HEK293T (cell line): ENCODE data around the gene AKR1C2.
"Not testable (repeated sequence)": the region's sequence is repeated elsewhere in the genome, so short reads cannot be mapped to it uniquely, and the experiment has no call there.

Experiments
- ARNT ChIP-seq: fragments of 450-650 bp; IDR thresholded peaks from 2 replicates; pipeline ENCODE4 v1.6.1; 2017; ENCODE audit warnings: mild to moderate bottlenecking
- BHLHE40 ChIP-seq: fragments of 450-650 bp; IDR thresholded peaks from 2 replicates; pipeline ENCODE4 v1.6.1; 2016; ENCODE audit warnings: mild to moderate bottlenecking, moderate library complexity, borderline replicate concordance
- CTBP1 ChIP-seq: fragments of 450-650 bp; IDR thresholded peaks from 2 replicates; pipeline ENCODE4 v1.6.1; 2016; ENCODE audit warnings: borderline replicate concordance
- FOXA1 ChIP-seq: fragments of 450-650 bp; IDR thresholded peaks from 2 replicates; pipeline ENCODE4 v1.6.1; 2016; ENCODE audit warnings: mild to moderate bottlenecking
- FOXK2 ChIP-seq: fragments of 450-650 bp; IDR thresholded peaks from 2 replicates; pipeline ENCODE4 v1.6.1; 2016; ENCODE audit warnings: mild to moderate bottlenecking
- FOXM1 ChIP-seq: fragments of 450-650 bp; IDR thresholded peaks from 2 replicates; pipeline ENCODE4 v1.6.1; 2017; ENCODE audit warnings: mild to moderate bottlenecking, borderline replicate concordance
- HDGF ChIP-seq: fragments of 450-650 bp; IDR thresholded peaks from 2 replicates; pipeline ENCODE4 v1.6.1; 2017; ENCODE audit warnings: antibody characterized with exemption, borderline replicate concordance
- L3MBTL2 ChIP-seq: fragments of 450-650 bp; conservative IDR thresholded peaks from 2 replicates; pipeline ENCODE4 v1.6.1; 2016; ENCODE audit warnings: mild to moderate bottlenecking
- LEF1 ChIP-seq: fragments of 450-650 bp; IDR thresholded peaks from 2 replicates; pipeline ENCODE4 v1.6.1; 2017; ENCODE audit warnings: mild to moderate bottlenecking, borderline replicate concordance
- NFRKB ChIP-seq: fragments of 450-650 bp; IDR thresholded peaks from 2 replicates; pipeline ENCODE4 v1.6.1; 2016; ENCODE audit warnings: mild to moderate bottlenecking, moderate library complexity
- PKNOX1 ChIP-seq: fragments of 450-650 bp; IDR thresholded peaks from 2 replicates; pipeline ENCODE4 v1.6.1; 2016
- SP1 ChIP-seq: fragments of 450-650 bp; IDR thresholded peaks from 2 replicates; pipeline ENCODE4 v1.6.1; 2017
- SUZ12 ChIP-seq: fragments of 450-650 bp; IDR thresholded peaks from 2 replicates; pipeline ENCODE4 v1.6.1; 2016; ENCODE audit warnings: mild to moderate bottlenecking
- TARDBP ChIP-seq: fragments of 450-650 bp; IDR thresholded peaks from 2 replicates; pipeline ENCODE4 v1.6.1; 2016

GRCh38 chr10:4951512-4952162 is 52.0 kb downstream of the AKR1C2 start:
- TF ChIP-seq BHLHE40, SP1, CTBP1, FOXK2, ARNT, FOXM1, TARDBP, PKNOX1, FOXA1, LEF1, NFRKB, L3MBTL2, SUZ12, HDGF: not testable (repeated sequence)
